Retinal pigment epithelial cell (primary cell): Measurements from ENCODE around the gene WTAP.
"Not testable (repeated sequence)": the region's sequence is repeated elsewhere in the genome, so short reads cannot be mapped to it uniquely, and the experiment has no call there.

Source experiments
- DNase-seq: peaks from one replicate; pipeline ENCODE4 v3.0.0-alpha.2; 2010; ENCODE audit warnings: low read depth
- H3K4me3 ChIP-seq: 2 replicates; pipeline ENCODE4 v1.5.1; 2011; ENCODE audit warnings: mild to moderate bottlenecking, low read length, control low read depth, moderate library complexity
- CTCF ChIP-seq: conservative IDR thresholded peaks from 2 replicates; pipeline ENCODE4 v1.5.1; 2011; ENCODE audit warnings: low read depth, low read length, control low read depth, inconsistent platforms

The WTAP gene

GRCh38 chr6:159689001-159689400 lies 38.3 kb upstream of the WTAP start:
- no peak for DNase-seq
- TF ChIP-seq CTCF: no peak
- no peak overlapping the region for H3K4me3 ChIP-seq

GRCh38 chr6:159690135-159690534 lies 37.2 kb upstream of the WTAP start:
- not testable (repeated sequence) for DNase-seq, H3K4me3 ChIP-seq

- peak; percentile 34 for DNase-seq
- peak; percentile 71 for TF ChIP-seq CTCF
- H3K4me3 ChIP-seq: peak overlapping the region; percentile 60
These were observed 36.0 kb upstream of the WTAP start for GRCh38 chr6:159691133-159691962.

- no peak for DNase-seq
- TF ChIP-seq CTCF: no peak
- H3K4me3 ChIP-seq: peak overlapping the region; percentile 60
These were observed 35.4 kb upstream of the WTAP start for GRCh38 chr6:159691963-159692287.

- no peak for DNase-seq
- peak overlapping the region; percentile 60 for H3K4me3 ChIP-seq
- TF ChIP-seq CTCF: no peak
These were observed 34.8 kb upstream of the WTAP start for GRCh38 chr6:159692303-159693127.

GRCh38 chr6:159693128-159693893 lies 34.0 kb upstream of the WTAP start, which contains the start of gene SOD2:
Gene SOD2, minus strand, starts transcription at chr6:159693241. Its CDS starts 74 bp downstream, at chr6:159693167.
- no peak for TF ChIP-seq CTCF
- peak within 1 kb of the TSS; percentile 60 for H3K4me3 ChIP-seq
- DNase-seq: peak; percentile 55

- H3K4me3 ChIP-seq: peak overlapping the region; percentile 60
- no peak for DNase-seq
- no peak for TF ChIP-seq CTCF
These were observed 33.3 kb upstream of the WTAP start for GRCh38 chr6:159693894-159694545.
